Esophagus muscularis mucosa (tissue), 4 donors: ENCODE measurements around the gene SHANK3. TPM values are rescaled to one million over a fixed set of nuclear protein-coding genes. Genes with fewer than 3 reads are reported as not detected.

ENCODE experiments used
- DNase-seq: peaks from one replicate; pipeline ENCODE4 v3.0.0-alpha.2; 2017; ENCODE audit errors: extremely low spot score
- H3K27ac ChIP-seq, 4 donors: fragments of 200-600 bp; sonication (generic); replicated peaks in 1 of 4; 1 replicate in 3 of 4; 2 replicates in 1 of 4; pipeline ENCODE4 v1.5.1; 2016 to 2019; ENCODE audit warnings: mild to moderate bottlenecking in 1 of 4
- H3K27me3 ChIP-seq, 4 donors: fragments of 200-600 bp; sonication (generic); one replicate each; pipeline versions ENCODE4 v1.5.1 to v1.6.0; 2016 to 2019
- H3K36me3 ChIP-seq, 4 donors: fragments of 200-600 bp; sonication (generic); one replicate each; pipeline ENCODE4 v1.5.1; 2016 to 2019
- H3K4me1 ChIP-seq, 4 donors: fragments of 200-600 bp; sonication (generic); one replicate each; pipeline ENCODE4 v1.5.1; 2016 to 2019
- H3K4me3 ChIP-seq, 4 donors: fragments of 200-600 bp; sonication (generic); 1 replicate in 2 of 4; 2 replicates in 2 of 4; pipeline ENCODE4 v1.5.1; 2016 to 2019; ENCODE audit warnings: mild to moderate bottlenecking in 4 of 4, moderate library complexity in 1 of 4
- H3K9me3 ChIP-seq, 4 donors: fragments of 200-600 bp; sonication (generic); 1 replicate in 3 of 4; 2 replicates in 1 of 4; pipeline ENCODE4 v1.5.1; 2016 to 2019
- EP300 ChIP-seq: sonication (generic); formaldehyde crosslinking; IDR thresholded peaks from one replicate; pipeline ENCODE4 v1.6.1; 2017; ENCODE audit warnings: antibody characterized with exemption
- POLR2A ChIP-seq: fragments of 450-650 bp; IDR thresholded peaks from one replicate; pipeline ENCODE4 v1.6.1; 2017; ENCODE audit warnings: antibody characterized with exemption, moderate library complexity, mild to moderate bottlenecking, low read depth
- POLR2AphosphoS5 ChIP-seq, 2 donors: sonication (generic); formaldehyde crosslinking; IDR thresholded peaks; one replicate each; pipeline ENCODE4 v1.6.1; 2017; ENCODE audit warnings: antibody characterized with exemption in 2 of 2
- WGBS: methylation state at CpG from one replicate; pipeline ENCODE4 v1.1.5; 2018; 5-methylcytosine and 5-hydroxymethylcytosine counted together
- intact Hi-C: fragments of 100-400 bp; cut with DNase I; formaldehyde crosslinking; loops from one replicate; pipeline ENCODE4 v1.15.1; 2023
- total RNA-seq, 4 donors: library from RNA; depleted of rRNA; stranded (reverse); fragments of >200 nt; gene quantifications; one replicate each; pipeline versions ENCODE4 v1.1.0 to v1.2.1, GENCODE V29; 2016
- TF ChIP-seq, protein P1 (sequence below), 3 experiments: fragments of 200-600 bp in 2 of 3; fragments of 450-650 bp in 1 of 3; sonication (generic) in 2 of 3; IDR thresholded peaks; one replicate each; pipeline ENCODE4 v1.5.1; 2017 to 2019; ENCODE audit warnings: antibody characterized with exemption in 3 of 3, mild to moderate bottlenecking in 2 of 3, moderate library complexity in 1 of 3

SHANK3 gene
- total RNA-seq, 4 donors from 2014 or later: 7.0 to 21.1 (median 16.0) TPM

GRCh38 chr22:50699001-50699755, 26.6 kb downstream of the SHANK3 start:
- Histone ChIP-seq H3K4me3 (no peak overlapping the region), H3K36me3 (peaks cover 0 to 85% (median 34%) of the 10 kb centered on the region in 4 donors), H3K27me3 (peaks cover 0 to 8% (median 0%) of the 10 kb centered on the region in 4 donors), H3K4me1 (peaks cover 37 to 47% (median 39%) of the 10 kb centered on the region in 4 donors), H3K9me3 (no peaks in the 10 kb centered on the region), H3K27ac (no peak overlapping the region)
- DNase-seq: no peak
- 88% methylated on average over 12 of the region's 15 CpGs for WGBS
- intact Hi-C loops: loop anchor here (5.0 kb wide), 1 partner anchor 72 kb away; the partner anchor contains the start of gene ARSA
- TF ChIP-seq POLR2AphosphoS5 (IDR thresholded peaks at IDR 0.05): no peak
- TF ChIP-seq POLR2A: no peak
- no peak for TF ChIP-seq EP300
- TF ChIP-seq, protein P1, sequence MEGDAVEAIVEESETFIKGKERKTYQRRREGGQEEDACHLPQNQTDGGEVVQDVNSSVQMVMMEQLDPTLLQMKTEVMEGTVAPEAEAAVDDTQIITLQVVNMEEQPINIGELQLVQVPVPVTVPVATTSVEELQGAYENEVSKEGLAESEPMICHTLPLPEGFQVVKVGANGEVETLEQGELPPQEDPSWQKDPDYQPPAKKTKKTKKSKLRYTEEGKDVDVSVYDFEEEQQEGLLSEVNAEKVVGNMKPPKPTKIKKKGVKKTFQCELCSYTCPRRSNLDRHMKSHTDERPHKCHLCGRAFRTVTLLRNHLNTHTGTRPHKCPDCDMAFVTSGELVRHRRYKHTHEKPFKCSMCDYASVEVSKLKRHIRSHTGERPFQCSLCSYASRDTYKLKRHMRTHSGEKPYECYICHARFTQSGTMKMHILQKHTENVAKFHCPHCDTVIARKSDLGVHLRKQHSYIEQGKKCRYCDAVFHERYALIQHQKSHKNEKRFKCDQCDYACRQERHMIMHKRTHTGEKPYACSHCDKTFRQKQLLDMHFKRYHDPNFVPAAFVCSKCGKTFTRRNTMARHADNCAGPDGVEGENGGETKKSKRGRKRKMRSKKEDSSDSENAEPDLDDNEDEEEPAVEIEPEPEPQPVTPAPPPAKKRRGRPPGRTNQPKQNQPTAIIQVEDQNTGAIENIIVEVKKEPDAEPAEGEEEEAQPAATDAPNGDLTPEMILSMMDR (IDR thresholded peaks at IDR 0.05): no peak

- Histone ChIP-seq H3K27ac (no peak overlapping the region), H3K4me3 (no peak overlapping the region), H3K36me3 (peaks cover 0 to 88% (median 39%) of the 10 kb centered on the region in 4 donors), H3K9me3 (no peaks in the 10 kb centered on the region), H3K27me3 (peaks cover 0 to 8% (median 0%) of the 10 kb centered on the region in 4 donors), H3K4me1 (peaks cover 37 to 52% (median 39%) of the 10 kb centered on the region in 4 donors)
- intact Hi-C loops: loop anchor here (5.0 kb wide), 1 partner anchor 73 kb away; the partner anchor contains the start of gene ARSA
- DNase-seq: no peak
- 79% methylated on average over 14 of the region's 15 CpGs for WGBS
- TF ChIP-seq EP300 (no peak), POLR2A (no peak), POLR2AphosphoS5 (IDR thresholded peaks at IDR 0.05) (no peak)
- TF ChIP-seq, protein P1 (IDR thresholded peaks at IDR 0.05): no peak
Observed at GRCh38 chr22:50699756-50700386, 27.2 kb downstream of the SHANK3 start.

GRCh38 chr22:50700387-50701075, 27.9 kb downstream of the SHANK3 start:
- no peak for DNase-seq
- H3K27me3 ChIP-seq: peaks cover 0 to 8% (median 0%) of the 10 kb centered on the region in 4 donors
- no peak overlapping the region for H3K4me3 ChIP-seq
- H3K27ac ChIP-seq: no peak overlapping the region
- H3K4me1 ChIP-seq: peaks cover 34 to 59% (median 44%) of the 10 kb centered on the region in 4 donors
- no peaks in the 10 kb centered on the region for H3K9me3 ChIP-seq
- intact Hi-C loops: no loop called here
- H3K36me3 ChIP-seq: peaks cover 0 to 88% (median 40%) of the 10 kb centered on the region in 4 donors
- TF ChIP-seq POLR2AphosphoS5 (IDR thresholded peaks at IDR 0.05) (no peak), POLR2A (no peak), EP300 (no peak)
- TF ChIP-seq, protein P1 (IDR thresholded peaks at IDR 0.05): no peak
- WGBS: 69% methylated on average over 15 of the region's 19 CpGs

- no peak overlapping the region for H3K4me3 ChIP-seq
- WGBS: 55% methylated on average over 7 of the region's 7 CpGs
- no peak for DNase-seq
- peaks cover 0 to 88% (median 44%) of the 10 kb centered on the region in 4 donors for H3K36me3 ChIP-seq
- H3K27ac ChIP-seq: no peak overlapping the region
- peaks cover 0 to 8% (median 0%) of the 10 kb centered on the region in 4 donors for H3K27me3 ChIP-seq
- no peaks in the 10 kb centered on the region for H3K9me3 ChIP-seq
- intact Hi-C loops: no loop called here
- peaks cover 31 to 61% (median 46%) of the 10 kb centered on the region in 4 donors for H3K4me1 ChIP-seq
- TF ChIP-seq EP300 (no peak), POLR2AphosphoS5 (IDR thresholded peaks at IDR 0.05) (no peak), POLR2A (no peak)
- TF ChIP-seq, protein P1 (IDR thresholded peaks at IDR 0.05): no peak
Observed at GRCh38 chr22:50701076-50701419, 28.4 kb downstream of the SHANK3 start.
